DND-41 (cell line): ENCODE measurements around the gene GLB1L.

ENCODE experiments used
- ATAC-seq: fragments of 200-7000 bp; cut with Tn5 transposase; 3 replicates; pipeline ENCODE4 v1.9.1; 2021; ENCODE audit warnings: low read depth; ENCODE audit not compliant: insufficient read depth
- DNase-seq: peaks from one replicate; pipeline ENCODE4 v3.0.0-alpha.2; 2020
- H2AFZ ChIP-seq: 2 replicates; pipeline ENCODE4 v1.6.0; 2012; ENCODE audit warnings: low read depth, low read length
- H3K27ac ChIP-seq: 2 replicates; pipeline ENCODE4 v1.5.1; 2012; ENCODE audit warnings: low read length, inconsistent platforms
- H3K27me3 ChIP-seq: fragments of 200-600 bp; sonication (generic); 2 replicates; pipeline ENCODE4 v1.6.0; 2012; ENCODE audit warnings: low read length, mild to moderate bottlenecking, inconsistent platforms; ENCODE audit not compliant: insufficient read depth, poor library complexity
- H3K36me3 ChIP-seq: 2 replicates; pipeline ENCODE4 v1.5.1; 2012; ENCODE audit warnings: low read length, inconsistent platforms; ENCODE audit not compliant: insufficient read depth
- H3K4me1 ChIP-seq: 2 replicates; pipeline ENCODE4 v1.5.1; 2012; ENCODE audit warnings: mild to moderate bottlenecking, low read length; ENCODE audit not compliant: insufficient read depth
- H3K4me2 ChIP-seq: 2 replicates; pipeline ENCODE4 v1.6.0; 2012; ENCODE audit warnings: mild to moderate bottlenecking, moderate library complexity, low read length, inconsistent platforms; ENCODE audit not compliant: insufficient read depth
- H3K4me3 ChIP-seq, 2 experiments: fragments of 200-600 bp in 1 of 2; shearing (Covaris generic) in 1 of 2; 2 replicates each; pipeline ENCODE4 v1.5.1; 2012 to 2016; ENCODE audit warnings: inconsistent platforms in 2 of 2, low read length in 2 of 2, mild to moderate bottlenecking in 2 of 2, low read depth in 1 of 2, moderate library complexity in 1 of 2
- H3K79me2 ChIP-seq: 2 replicates; pipeline ENCODE4 v1.6.0; 2012; ENCODE audit warnings: low read length, inconsistent platforms; ENCODE audit not compliant: insufficient read depth
- H3K9ac ChIP-seq: 2 replicates; pipeline ENCODE4 v1.6.0; 2012; ENCODE audit warnings: low read depth, mild to moderate bottlenecking, inconsistent platforms, low read length, moderate library complexity
- H3K9me3 ChIP-seq: 2 replicates; pipeline ENCODE4 v1.5.1; 2012; ENCODE audit warnings: low read length, moderate library complexity, mild to moderate bottlenecking, inconsistent platforms; ENCODE audit not compliant: insufficient read depth, severe bottlenecking
- H4K20me1 ChIP-seq: 2 replicates; pipeline ENCODE4 v1.6.0; 2012; ENCODE audit warnings: low read length; ENCODE audit not compliant: insufficient read depth
- EZH2 ChIP-seq: IDR thresholded peaks from 3 replicates; pipeline ENCODE4 v1.6.1; 2012; ENCODE audit warnings: borderline replicate concordance, low read depth, mild to moderate bottlenecking, moderate library complexity, low read length, inconsistent platforms; ENCODE audit not compliant: severe bottlenecking
- TF ChIP-seq, protein P1 (sequence below): IDR thresholded peaks from 2 replicates; pipeline ENCODE4 v1.5.1; 2012; ENCODE audit warnings: borderline replicate concordance, low read length, moderate library complexity, mild to moderate bottlenecking; ENCODE audit not compliant: poor library complexity, severe bottlenecking; ENCODE audit errors: extremely low read depth

The GLB1L gene

DNA sequence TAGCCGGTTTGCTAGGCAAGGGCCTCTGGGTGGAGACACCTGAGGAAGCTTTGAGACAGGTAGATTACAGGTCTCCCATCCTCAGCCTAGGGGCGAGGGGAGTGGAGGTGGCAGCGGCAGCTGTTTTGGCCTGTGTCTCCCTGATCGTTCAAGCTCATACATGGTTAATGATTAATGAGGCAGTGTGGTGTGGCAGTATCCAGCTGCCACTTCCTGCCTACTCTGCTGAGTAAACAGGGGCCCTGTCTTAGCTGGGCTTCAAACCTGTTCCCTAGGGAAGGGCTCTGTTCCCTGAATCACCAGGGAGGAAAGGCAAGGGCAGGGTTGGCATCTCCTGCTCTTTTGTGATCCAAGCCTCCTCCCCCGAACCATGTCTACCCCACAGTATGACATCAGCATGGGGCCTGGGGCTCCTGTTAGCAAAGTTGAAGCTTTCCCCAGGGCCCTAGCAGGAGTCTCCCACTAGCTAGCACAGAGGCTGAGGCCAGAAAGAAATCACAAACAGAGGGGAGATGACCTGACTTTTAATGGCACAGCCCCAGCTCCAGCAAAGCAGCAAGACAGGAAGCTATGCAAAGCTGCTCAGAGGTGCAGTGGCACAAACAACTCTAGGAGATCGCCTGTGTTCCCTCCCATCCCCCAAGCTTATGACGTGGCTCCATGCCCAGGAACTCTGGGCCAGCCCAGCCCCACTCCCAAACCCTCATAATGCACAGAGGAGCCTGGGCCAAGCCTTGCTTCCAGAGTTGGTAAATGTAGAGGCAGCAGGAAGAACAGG, 4.1 kb upstream of the GLB1L start:
- H3K4me1 ChIP-seq: peaks cover 70% of the 10 kb centered on the region
- H3K27ac ChIP-seq: 0 out of 2 replicates have a peak overlapping the region, but pooled peaks have one; percentile 10
- peaks cover 50% of the 10 kb centered on the region for H4K20me1 ChIP-seq
- peaks cover 29% of the 10 kb centered on the region for H3K27me3 ChIP-seq
- no peak overlapping the region for H3K9ac ChIP-seq
- TF ChIP-seq EZH2: no peak
- TF ChIP-seq, protein P1, sequence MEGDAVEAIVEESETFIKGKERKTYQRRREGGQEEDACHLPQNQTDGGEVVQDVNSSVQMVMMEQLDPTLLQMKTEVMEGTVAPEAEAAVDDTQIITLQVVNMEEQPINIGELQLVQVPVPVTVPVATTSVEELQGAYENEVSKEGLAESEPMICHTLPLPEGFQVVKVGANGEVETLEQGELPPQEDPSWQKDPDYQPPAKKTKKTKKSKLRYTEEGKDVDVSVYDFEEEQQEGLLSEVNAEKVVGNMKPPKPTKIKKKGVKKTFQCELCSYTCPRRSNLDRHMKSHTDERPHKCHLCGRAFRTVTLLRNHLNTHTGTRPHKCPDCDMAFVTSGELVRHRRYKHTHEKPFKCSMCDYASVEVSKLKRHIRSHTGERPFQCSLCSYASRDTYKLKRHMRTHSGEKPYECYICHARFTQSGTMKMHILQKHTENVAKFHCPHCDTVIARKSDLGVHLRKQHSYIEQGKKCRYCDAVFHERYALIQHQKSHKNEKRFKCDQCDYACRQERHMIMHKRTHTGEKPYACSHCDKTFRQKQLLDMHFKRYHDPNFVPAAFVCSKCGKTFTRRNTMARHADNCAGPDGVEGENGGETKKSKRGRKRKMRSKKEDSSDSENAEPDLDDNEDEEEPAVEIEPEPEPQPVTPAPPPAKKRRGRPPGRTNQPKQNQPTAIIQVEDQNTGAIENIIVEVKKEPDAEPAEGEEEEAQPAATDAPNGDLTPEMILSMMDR: no peak
- H3K36me3 ChIP-seq: peaks cover 6% of the 10 kb centered on the region
- no peak overlapping the region for H3K4me2 ChIP-seq
- peak; percentile 41 for DNase-seq
- H3K79me2 ChIP-seq: peaks cover 14% of the 10 kb centered on the region
- H3K9me3 ChIP-seq: no peaks in the 10 kb centered on the region
- H3K4me3 ChIP-seq: no peak overlapping the region
- no peak overlapping the region for H2AFZ ChIP-seq
- ATAC-seq: no peak

DNA sequence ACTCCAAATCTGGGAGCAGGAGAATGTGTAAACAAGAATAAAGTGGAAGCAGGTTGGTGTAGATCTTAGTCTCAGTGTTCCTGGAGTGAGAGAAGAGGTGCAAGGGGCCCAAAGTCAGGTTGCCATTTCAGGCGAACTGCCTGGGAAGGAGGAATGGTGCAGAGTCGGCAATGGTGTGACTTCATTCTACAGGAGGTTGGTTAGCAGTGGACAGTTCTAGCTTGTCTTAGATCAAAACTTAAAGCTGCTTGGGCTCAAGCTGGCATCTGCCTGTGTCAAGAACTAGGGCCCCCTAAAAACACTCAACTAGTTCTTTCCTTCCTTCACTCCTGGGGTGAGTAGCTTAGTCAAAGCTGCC, 3.6 kb upstream of the GLB1L start:
- peaks cover 23% of the 10 kb centered on the region for H3K27me3 ChIP-seq
- no peak overlapping the region for H3K4me3 ChIP-seq
- no peak overlapping the region for H3K4me2 ChIP-seq
- ATAC-seq (no peak), DNase-seq (no peak)
- H3K36me3 ChIP-seq: peaks cover 6% of the 10 kb centered on the region
- H2AFZ ChIP-seq: no peak overlapping the region
- no peak overlapping the region for H3K27ac ChIP-seq
- TF ChIP-seq, protein P1: no peak
- TF ChIP-seq EZH2: no peak
- peaks cover 14% of the 10 kb centered on the region for H3K79me2 ChIP-seq
- no peak overlapping the region for H3K9ac ChIP-seq
- peaks cover 47% of the 10 kb centered on the region for H4K20me1 ChIP-seq
- H3K9me3 ChIP-seq: no peaks in the 10 kb centered on the region
- peaks cover 69% of the 10 kb centered on the region for H3K4me1 ChIP-seq

DNA sequence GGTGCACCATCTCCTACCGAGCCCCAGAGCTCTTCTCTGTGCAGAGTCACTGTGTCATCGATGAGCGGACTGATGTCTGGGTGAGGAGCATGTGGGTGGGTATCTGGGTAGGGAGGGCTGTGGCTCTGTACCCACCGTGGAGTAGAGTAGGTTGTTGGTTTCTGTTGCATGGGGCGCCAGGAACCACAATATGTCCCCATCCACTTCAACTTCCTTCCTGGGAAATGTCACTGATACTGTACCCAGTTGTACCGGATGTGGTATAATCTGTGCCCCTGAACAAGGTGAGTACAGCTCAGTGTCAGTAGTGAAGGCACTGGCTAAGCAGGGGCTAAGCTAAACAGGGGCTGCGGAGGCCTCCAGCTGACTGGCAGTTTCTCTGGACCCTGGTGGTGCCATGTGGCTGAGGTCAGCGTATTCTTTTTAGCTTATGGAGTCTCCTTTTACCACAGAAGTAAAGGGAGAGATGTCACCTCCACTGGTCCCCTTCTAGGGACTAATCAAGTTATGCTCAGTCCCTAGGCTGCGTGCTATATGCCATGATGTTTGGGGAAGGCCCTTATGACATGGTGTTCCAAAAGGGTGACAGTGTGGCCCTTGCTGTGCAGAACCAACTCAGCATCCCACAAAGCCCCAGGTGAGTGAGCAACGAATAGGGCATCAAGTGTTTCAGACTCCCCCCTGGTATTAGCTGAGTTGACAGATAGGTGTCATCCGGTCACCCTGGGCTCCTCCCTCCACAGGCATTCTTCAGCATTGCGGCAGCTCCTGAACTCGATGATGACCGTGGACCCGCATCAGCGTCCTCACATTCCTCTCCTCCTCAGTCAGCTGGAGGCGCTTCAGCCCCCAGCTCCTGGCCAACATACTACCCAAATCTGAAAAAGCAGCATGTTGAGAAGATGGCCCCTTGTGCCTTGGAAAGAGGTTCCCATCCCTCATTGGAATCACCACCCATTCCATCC, 2.7 kb upstream of the GLB1L start:
- peak overlapping the region; percentile 77 for H3K27ac ChIP-seq
- peak overlapping the region in 1 of 2 experiments; percentile 87; a peak in 2 of 4 replicates for H3K4me3 ChIP-seq
- peaks cover 15% of the 10 kb centered on the region for H3K27me3 ChIP-seq
- peaks cover 60% of the 10 kb centered on the region for H3K4me1 ChIP-seq
- peak; percentile 87 for DNase-seq
- ATAC-seq: peak; percentile 88
- H3K9me3 ChIP-seq: no peaks in the 10 kb centered on the region
- TF ChIP-seq EZH2: no peak
- TF ChIP-seq, protein P1: no peak
- peak overlapping the region; percentile 84 for H3K4me2 ChIP-seq
- peaks cover 41% of the 10 kb centered on the region for H4K20me1 ChIP-seq
- H3K36me3 ChIP-seq: peaks cover 6% of the 10 kb centered on the region
- peak overlapping the region; percentile 90 for H3K9ac ChIP-seq
- peaks cover 14% of the 10 kb centered on the region for H3K79me2 ChIP-seq
- no peak overlapping the region; the same call in 1 of the 2 replicates for H2AFZ ChIP-seq
